ENCODE measurements around the gene ATP8B3.

The ATP8B3 gene

GRCh38 chr19:1849886-1850398 is 37.9 kb upstream of the ATP8B3 start:
- DNase-seq (ENCODE audit: low spot score) = no peak

- no peak for DNase-seq (ENCODE audit: low spot score)
Observed at GRCh38 chr19:1849132-1849474, 37.0 kb upstream of the ATP8B3 start.

- peak; percentile 76 for DNase-seq (ENCODE audit: low spot score)
Observed at GRCh38 chr19:1848399-1849131, 36.5 kb upstream of the ATP8B3 start, which contains the start of gene REXO1. Gene REXO1, minus strand, starts transcription at chr19:1848483. Its CDS starts 125 bp downstream, at chr19:1848358.

- DNase-seq (ENCODE audit: low spot score) = no peak
Observed at GRCh38 chr19:1847684-1848398, 35.8 kb upstream of the ATP8B3 start.

GRCh38 chr19:1847348-1847683 is 35.2 kb upstream of the ATP8B3 start:
- DNase-seq (ENCODE audit: low spot score) = no peak

GRCh38 chr19:1846517-1847204 is 34.6 kb upstream of the ATP8B3 start:
- no peak for DNase-seq (ENCODE audit: low spot score)

GRCh38 chr19:1845642-1846041 is 33.6 kb upstream of the ATP8B3 start:
- DNase-seq (ENCODE audit: low spot score) = no peak

GRCh38 chr19:1845125-1845515 is 33.0 kb upstream of the ATP8B3 start:
- no peak for DNase-seq (ENCODE audit: low spot score)

GRCh38 chr19:1844513-1845124 is 32.5 kb upstream of the ATP8B3 start:
- no peak for DNase-seq (ENCODE audit: low spot score)

GRCh38 chr19:1843646-1844394 is 31.7 kb upstream of the ATP8B3 start:
- DNase-seq (ENCODE audit: low spot score) = no peak

GRCh38 chr19:1843116-1843515 is 31.0 kb upstream of the ATP8B3 start:
- no peak for DNase-seq (ENCODE audit: low spot score)

GRCh38 chr19:1841209-1841924 is 29.3 kb upstream of the ATP8B3 start:
- no peak for DNase-seq (ENCODE audit: low spot score)

GRCh38 chr19:1840541-1841115 is 28.6 kb upstream of the ATP8B3 start:
- no peak for DNase-seq (ENCODE audit: low spot score)

- DNase-seq (ENCODE audit: low spot score) = no peak
Observed at GRCh38 chr19:1839658-1840540, 27.8 kb upstream of the ATP8B3 start.

- no peak for DNase-seq (ENCODE audit: low spot score)
Observed at GRCh38 chr19:1837625-1838105, 25.6 kb upstream of the ATP8B3 start.

- no peak for DNase-seq (ENCODE audit: low spot score)
Observed at GRCh38 chr19:1837222-1837565, 25.1 kb upstream of the ATP8B3 start.

- DNase-seq (ENCODE audit: low spot score) = no peak
Observed at GRCh38 chr19:1836458-1837221, 24.6 kb upstream of the ATP8B3 start.

- DNase-seq (ENCODE audit: low spot score) = no peak
Observed at GRCh38 chr19:1833540-1833939, 21.5 kb upstream of the ATP8B3 start.
